ENCODE measurements around the gene RSPRY1.

The RSPRY1 gene

GRCh38 chr16:57152096-57153093, 33.7 kb upstream of the RSPRY1 start:
- no peak for DNase-seq (ENCODE audit: low spot score)

- DNase-seq (ENCODE audit: low spot score): no peak
Measured at GRCh38 chr16:57153841-57154240, 32.3 kb upstream of the RSPRY1 start.

- no peak for DNase-seq (ENCODE audit: low spot score)
Measured at GRCh38 chr16:57155702-57156350, 30.3 kb upstream of the RSPRY1 start.

- no peak for DNase-seq (ENCODE audit: low spot score)
Measured at GRCh38 chr16:57156351-57156703, 29.8 kb upstream of the RSPRY1 start.

GRCh38 chr16:57157533-57157932, 28.6 kb upstream of the RSPRY1 start:
- DNase-seq (ENCODE audit: low spot score): no peak

GRCh38 chr16:57159447-57159846, 26.7 kb upstream of the RSPRY1 start:
- no peak for DNase-seq (ENCODE audit: low spot score)

GRCh38 chr16:57163842-57164241, 22.3 kb upstream of the RSPRY1 start:
- no peak for DNase-seq (ENCODE audit: low spot score)

- DNase-seq (ENCODE audit: low spot score): no peak
Measured at GRCh38 chr16:57165483-57165882, 20.6 kb upstream of the RSPRY1 start.

- peak; percentile 27 for DNase-seq (ENCODE audit: low spot score)
Measured at GRCh38 chr16:57165938-57166337, 20.2 kb upstream of the RSPRY1 start.

GRCh38 chr16:57166451-57166850, 19.7 kb upstream of the RSPRY1 start:
- DNase-seq (ENCODE audit: low spot score): no peak

GRCh38 chr16:57166951-57167350, 19.2 kb upstream of the RSPRY1 start:
- no peak for DNase-seq (ENCODE audit: low spot score)

- DNase-seq (ENCODE audit: low spot score): no peak
Measured at GRCh38 chr16:57167538-57167937, 18.6 kb upstream of the RSPRY1 start.

GRCh38 chr16:57167953-57168352, 18.2 kb upstream of the RSPRY1 start:
- DNase-seq (ENCODE audit: low spot score): no peak

GRCh38 chr16:57169327-57169726, 16.8 kb upstream of the RSPRY1 start:
- DNase-seq (ENCODE audit: low spot score): no peak

GRCh38 chr16:57172721-57173290, 13.3 kb upstream of the RSPRY1 start:
- DNase-seq (ENCODE audit: low spot score): no peak

- DNase-seq (ENCODE audit: low spot score): no peak
Measured at GRCh38 chr16:57175896-57176295, 10.2 kb upstream of the RSPRY1 start.

GRCh38 chr16:57178196-57178595, 7.9 kb upstream of the RSPRY1 start:
- no peak for DNase-seq (ENCODE audit: low spot score)

GRCh38 chr16:57178793-57179212, 7.3 kb upstream of the RSPRY1 start:
- DNase-seq (ENCODE audit: low spot score): no peak

- DNase-seq (ENCODE audit: low spot score): no peak
Measured at GRCh38 chr16:57179215-57179828, 6.8 kb upstream of the RSPRY1 start.

GRCh38 chr16:57184113-57184512, 2.0 kb upstream of the RSPRY1 start:
- no peak for DNase-seq (ENCODE audit: low spot score)

GRCh38 chr16:57184887-57185445, 1.2 kb upstream of the RSPRY1 start:
- no peak for DNase-seq (ENCODE audit: low spot score)

- peak; percentile 63 for DNase-seq (ENCODE audit: low spot score)
Measured at GRCh38 chr16:57185446-57185944, 634 bp upstream of the RSPRY1 start.

Measured in hematopoietic multipotent progenitor cell treated with erythropoietin and hydrocortisone succinate and interleukin-3 and kit ligand, for 15 days (in vitro differentiated cells).